Naive thymus-derived CD4-positive, alpha-beta T cell (primary cell): Measurements from ENCODE around the gene CDK4. TPM values are rescaled to one million over a fixed set of nuclear protein-coding genes. Genes with fewer than 3 reads are reported as not detected.

Experiments
- ATAC-seq: fragments of 150-1000 bp; cut with Tn5 transposase; 2 replicates; pipeline ENCODE4 v1.10.0; 2021; ENCODE audit warnings: mild to moderate bottlenecking, moderate library complexity
- CTCF ChIA-PET: fragments of 350-600 bp; sonication (Branson Sonifier 250); formaldehyde crosslinking; loops from one replicate; lab custom pipeline; 2021; ENCODE audit warnings: antibody characterized with exemption; lab: Charles Lee
- POLR2A ChIA-PET: fragments of 350-600 bp; sonication (Branson Sonifier 250); formaldehyde crosslinking; loops from one replicate; lab custom pipeline; 2021; ENCODE audit warnings: antibody characterized with exemption, inconsistent platforms; lab: Charles Lee
- DNase-seq, 9 donors: peaks; one replicate each; pipeline versions ENCODE4 v3.0.0 to v3.0.0-alpha.2; 2020 to 2022; ENCODE audit warnings: mixed read lengths in 1 of 9
- H3K27ac ChIP-seq: one replicate; pipeline ENCODE4 v1.7.0; 2013; ENCODE audit warnings: mild to moderate bottlenecking, low read depth, low read length, moderate library complexity
- H3K27me3 ChIP-seq, 2 donors: one replicate each; pipeline ENCODE4 v1.7.0; 2013; ENCODE audit warnings: low read length in 2 of 2, mild to moderate bottlenecking in 2 of 2, moderate library complexity in 2 of 2; ENCODE audit not compliant: control insufficient read depth in 2 of 2, insufficient read depth in 2 of 2
- H3K36me3 ChIP-seq, 3 experiments: 1 replicate in 2 of 3; 2 replicates in 1 of 3; pipeline ENCODE4 v1.7.0; 2013; ENCODE audit warnings: low read length in 3 of 3, mild to moderate bottlenecking in 3 of 3, moderate library complexity in 1 of 3; ENCODE audit not compliant: insufficient read depth in 3 of 3, control insufficient read depth in 2 of 3
- H3K4me1 ChIP-seq, 2 donors: one replicate each; pipeline ENCODE4 v1.7.0; 2013; ENCODE audit warnings: low read length in 2 of 2, mild to moderate bottlenecking in 2 of 2, moderate library complexity in 1 of 2; ENCODE audit not compliant: control insufficient read depth in 2 of 2, insufficient read depth in 2 of 2
- H3K4me3 ChIP-seq: 2 replicates; pipeline ENCODE4 v1.7.0; 2013; ENCODE audit warnings: mild to moderate bottlenecking, low read length
- H3K9me3 ChIP-seq, 3 experiments: 1 replicate in 2 of 3; 2 replicates in 1 of 3; pipeline ENCODE4 v1.7.0; 2013; ENCODE audit warnings: low read length in 3 of 3; ENCODE audit not compliant: control insufficient read depth in 2 of 3
- H3K27ac Mint-ChIP-seq, 9 donors: one replicate each; pipeline ENCODE4 v1.8.0; 2020 to 2022; ENCODE audit warnings: mixed read lengths in 9 of 9, mild to moderate bottlenecking in 8 of 9, moderate library complexity in 5 of 9, inconsistent platforms in 2 of 9
- H3K27me3 Mint-ChIP-seq, 5 donors: one replicate each; pipeline ENCODE4 v1.8.0; 2021 to 2022; ENCODE audit warnings: mixed read lengths in 5 of 5, mild to moderate bottlenecking in 1 of 5
- H3K36me3 Mint-ChIP-seq, 5 donors: one replicate each; pipeline ENCODE4 v1.8.0; 2020 to 2022; ENCODE audit warnings: mixed read lengths in 5 of 5, mild to moderate bottlenecking in 3 of 5, inconsistent platforms in 1 of 5
- H3K4me1 Mint-ChIP-seq, 7 donors: one replicate each; pipeline ENCODE4 v1.8.0; 2020 to 2022; ENCODE audit warnings: mixed read lengths in 7 of 7, mild to moderate bottlenecking in 3 of 7, inconsistent platforms in 1 of 7
- H3K4me3 Mint-ChIP-seq, 10 donors: one replicate each; pipeline ENCODE4 v1.8.0; 2020 to 2022; ENCODE audit warnings: mild to moderate bottlenecking in 10 of 10, mixed read lengths in 10 of 10, moderate library complexity in 6 of 10, inconsistent platforms in 2 of 10
- H3K9me3 Mint-ChIP-seq, 11 donors: one replicate each; pipeline ENCODE4 v1.8.0; 2020 to 2022; ENCODE audit warnings: mixed read lengths in 11 of 11, mild to moderate bottlenecking in 4 of 11, inconsistent platforms in 1 of 11, moderate library complexity in 1 of 11
- intact Hi-C, 2 donors: fragments of 100-400 bp; cut with micrococcal nuclease; formaldehyde crosslinking; loops; one replicate each; pipeline ENCODE4 v1.15.1; 2023
- polyA plus RNA-seq, 2 donors: library from polyadenylated mRNA; unstranded; fragments of 300-500 nt; fragmentation: Illumina TruSeq; gene quantifications; one replicate each; pipeline ENCODE4 v1.2.3, GENCODE V29; 2021
- total RNA-seq, 6 experiments: library from RNA in 5 of 6; stranded (reverse) in 5 of 6; gene quantifications; 1 replicate in 5 of 6; 2 replicates in 1 of 6; pipeline ENCODE4 v1.2.3 and lab custom pipeline; 2021 to 2026

CDK4 gene
- total and polyA plus RNA-seq, 7 experiments from 2014 or later, result 23.8 to 108 (median 49.5) TPM

- H3K36me3 ChIP-seq, result peaks cover 0 to 22% (median 5%) of the 10 kb centered on the region in 3 experiments
- Mint-ChIP-seq H3K27ac (peak overlapping the region in 2 of 9 donors; percentile 43 to 65), H3K27me3 (no peaks in the 10 kb centered on the region), H3K4me1 (peaks cover 39 to 73% (median 63%) of the 10 kb centered on the region in 7 donors), H3K36me3 (peaks cover 3 to 25% (median 4%) of the 10 kb centered on the region in 5 donors), H3K9me3 (no peaks in the 10 kb centered on the region), H3K4me3 (no peak overlapping the region)
- DNase-seq, result no peak
- H3K4me1 ChIP-seq, result peaks cover 25 to 36% of the 10 kb centered on the region in 2 donors
- no peaks in the 10 kb centered on the region for H3K27me3 ChIP-seq
- ChIA-PET CTCF (interaction anchor here (0.6 to 0.7 kb wide), 2 partner anchors 162 to 289 kb away, joined by 3 to 4 read pairs; partner anchors contain the start of gene GLI1), POLR2A (no interaction called here)
- ATAC-seq, result no peak
- intact Hi-C loops, result loop anchor here in 1 of 2 donors (10.0 kb wide), 1 partner anchor 1414 kb away; the partner anchor contains the start of genes IL23A and PAN2
- no peak overlapping the region for H3K27ac ChIP-seq
- no peak overlapping the region for H3K4me3 ChIP-seq
- H3K9me3 ChIP-seq, result no peaks in the 10 kb centered on the region
Observed at GRCh38 chr12:57749061-57749460, 3.0 kb downstream of the CDK4 start.

DNA sequence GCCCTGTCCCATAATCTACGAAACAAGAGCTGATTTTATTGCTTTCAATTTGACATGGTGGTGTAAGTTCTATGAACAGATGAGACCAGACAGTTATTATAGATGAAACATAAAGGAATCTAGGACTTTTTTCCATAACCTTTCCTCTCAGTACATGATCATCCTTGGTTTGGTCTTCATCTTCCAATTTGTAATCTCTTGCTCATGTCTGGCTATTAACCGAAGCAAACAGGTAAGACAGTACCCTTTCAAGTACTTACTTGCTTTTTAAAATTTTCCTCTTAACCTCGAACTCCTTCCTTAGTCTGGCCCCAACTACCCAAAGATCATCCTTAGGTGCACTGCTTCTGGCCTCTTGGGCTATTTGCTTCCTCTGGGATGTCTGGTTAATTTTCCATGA lies 6.1 kb downstream of the CDK4 start:
- Histone ChIP-seq H3K27me3 (no peaks in the 10 kb centered on the region), H3K27ac (peak overlapping the region; percentile 91), H3K9me3 (no peaks in the 10 kb centered on the region), H3K36me3 (peaks cover 0 to 22% (median 5%) of the 10 kb centered on the region in 3 experiments), H3K4me3 (peak overlapping the region; percentile 92), H3K4me1 (peaks cover 24 to 26% of the 10 kb centered on the region in 2 donors)
- ATAC-seq (no peak), DNase-seq (no peak)
- Mint-ChIP-seq H3K27me3 (no peaks in the 10 kb centered on the region), H3K4me3 (peak overlapping the region; percentile 82 to 100 (median 91)), H3K27ac (peak overlapping the region; percentile 88 to 97 (median 95)), H3K4me1 (peaks cover 30 to 62% (median 52%) of the 10 kb centered on the region in 7 donors), H3K9me3 (peaks cover 0 to 1% (median 0%) of the 10 kb centered on the region in 11 donors), H3K36me3 (peaks cover 3 to 18% (median 4%) of the 10 kb centered on the region in 5 donors)
- ChIA-PET CTCF (interaction anchor here (1.9 kb wide), 1 partner anchor 10 kb away, joined by 10 read pairs; no protein-coding TSS in a partner anchor), POLR2A (no interaction called here)
- intact Hi-C loops, result loop anchor here in 1 of 2 donors (10.0 kb wide), 1 partner anchor 1411 kb away; the partner anchor contains the start of genes IL23A and PAN2

DNA sequence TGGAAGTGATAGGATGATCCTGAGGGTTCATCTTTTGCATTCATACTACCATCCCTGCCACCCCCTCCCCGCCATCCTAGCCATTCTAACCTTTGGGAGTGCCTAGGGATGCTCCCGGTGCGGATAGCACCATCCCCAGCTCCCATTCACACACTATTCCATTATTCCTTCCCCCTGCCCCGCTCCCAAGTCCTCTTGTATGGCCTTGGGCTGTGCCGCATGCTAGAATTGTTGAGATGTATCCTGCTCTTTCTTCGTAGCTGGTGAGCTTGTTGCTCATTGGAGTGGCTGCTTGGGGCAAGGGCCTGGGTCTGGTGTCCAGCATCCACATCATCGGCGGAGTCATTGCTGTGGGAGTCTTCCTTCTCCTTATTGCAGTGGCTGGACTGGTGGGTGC lies 6.6 kb downstream of the CDK4 start:
- ATAC-seq (no peak), DNase-seq (no peak)
- Mint-ChIP-seq H3K9me3 (peaks cover 0 to 2% (median 0%) of the 10 kb centered on the region in 11 donors), H3K27me3 (no peaks in the 10 kb centered on the region), H3K36me3 (peaks cover 3 to 18% (median 4%) of the 10 kb centered on the region in 5 donors), H3K4me3 (peak overlapping the region; percentile 82 to 100 (median 91)), H3K4me1 (peaks cover 34 to 62% (median 52%) of the 10 kb centered on the region in 7 donors), H3K27ac (peak overlapping the region; percentile 88 to 97 (median 95))
- peaks cover 27 to 29% of the 10 kb centered on the region in 2 donors for H3K4me1 ChIP-seq
- no peaks in the 10 kb centered on the region for H3K27me3 ChIP-seq
- ChIA-PET POLR2A (interaction anchor here (1.1 to 2.2 kb wide), 4 partner anchors 9 to 213 kb away, joined by 3 to 12 read pairs (median 6); no protein-coding TSS in a partner anchor), CTCF (interaction anchor here (1.1 to 1.9 kb wide), 3 partner anchors 11 to 118 kb away, joined by 3 to 10 read pairs (median 4); partner anchors contain the start of genes EEF1AKMT3 and METTL1)
- no peaks in the 10 kb centered on the region for H3K9me3 ChIP-seq
- peak overlapping the region; percentile 91 for H3K27ac ChIP-seq
- intact Hi-C loops, result loop anchor here (2.0 to 10.0 kb wide), 3 partner anchors 101 to 1411 kb away; partner anchors contain the start of genes CTDSP2 (in 1 of the 2), IL23A (in 1 of the 2), PAN2 (in 1 of the 2) and R3HDM2 (in 1 of the 2)
- H3K4me3 ChIP-seq, result peak overlapping the region; percentile 92
- peaks cover 0 to 22% (median 5%) of the 10 kb centered on the region in 3 experiments for H3K36me3 ChIP-seq

- Histone ChIP-seq H3K4me1 (peaks cover 33 to 34% of the 10 kb centered on the region in 2 donors), H3K4me3 (peak within 1 kb of the TSS; percentile 92), H3K27ac (peak within 1 kb of the TSS; percentile 91), H3K9me3 (no peaks in the 10 kb centered on the region), H3K36me3 (peaks cover 0 to 23% (median 5%) of the 10 kb centered on the region in 3 experiments), H3K27me3 (no peaks in the 10 kb centered on the region)
- peak within 1 kb of the TSS; percentile 88 to 97 (median 95) for H3K27ac Mint-ChIP-seq
- peaks cover 35 to 64% (median 52%) of the 10 kb centered on the region in 7 donors for H3K4me1 Mint-ChIP-seq
- H3K36me3 Mint-ChIP-seq, result peaks cover 0 to 13% (median 4%) of the 10 kb centered on the region in 5 donors
- CTCF ChIA-PET, result interaction anchor here (1.1 to 1.9 kb wide), 3 partner anchors 12 to 117 kb away, joined by 3 to 10 read pairs (median 4); partner anchors contain the start of genes EEF1AKMT3 and METTL1
- peaks cover 0 to 2% (median 0%) of the 10 kb centered on the region in 11 donors for H3K9me3 Mint-ChIP-seq
- H3K4me3 Mint-ChIP-seq, result peak within 1 kb of the TSS; percentile 82 to 100 (median 91)
- intact Hi-C loops, result loop anchor here (1.0 to 10.0 kb wide), 9 partner anchors 7 to 1818 kb away; partner anchors contain the start of genes CDK4 (in 2 of the 2), RPL41 (in 2 of the 2), ZC3H10 (in 2 of the 2) and ARHGAP9 (in 1 of the 2)
- ATAC-seq (peak; percentile 89), DNase-seq (peak; percentile 70 to 97 (median 94))
- POLR2A ChIA-PET, result interaction anchor here (0.6 to 2.2 kb wide), 6 partner anchors 9 to 213 kb away, joined by 3 to 12 read pairs (median 4); no protein-coding TSS in a partner anchor
- H3K27me3 Mint-ChIP-seq, result no peaks in the 10 kb centered on the region
Observed at GRCh38 chr12:57744777-57745484, 7.2 kb downstream of the CDK4 start, which contains the start of gene TSPAN31. TSPAN31 (plus strand) TSS chr12:57745039; CDS start chr12:57745155, 116 bp downstream.

DNA sequence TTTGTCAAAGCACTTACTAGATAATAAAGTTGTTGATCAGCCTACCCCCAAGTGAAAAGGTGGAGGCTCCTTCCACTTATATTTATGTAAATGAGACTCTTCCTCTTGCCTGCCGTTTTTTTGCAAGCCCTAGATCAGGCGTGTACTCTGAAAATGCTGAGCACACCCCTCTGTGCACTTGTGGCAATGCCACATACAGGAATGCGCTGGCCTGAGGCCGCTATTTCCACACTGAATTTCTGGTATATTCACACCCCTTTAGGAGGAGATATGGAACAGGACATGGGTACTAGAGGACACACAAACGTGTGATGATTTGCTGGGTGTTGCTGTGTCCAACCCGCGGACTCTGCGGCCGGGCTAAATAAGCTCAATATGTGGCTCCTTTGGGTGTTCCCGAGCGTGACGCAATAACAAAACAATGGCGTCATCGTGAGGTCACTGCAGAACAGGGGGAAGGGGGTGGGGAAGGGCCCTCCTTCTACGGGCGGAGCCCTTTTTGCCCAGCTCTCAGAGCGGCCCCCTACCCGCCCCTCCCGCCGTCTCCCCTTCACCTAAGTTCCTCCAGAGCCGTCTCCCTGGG lies 7.8 kb downstream of the CDK4 start:
- H3K36me3 ChIP-seq, result peaks cover 0 to 26% (median 5%) of the 10 kb centered on the region in 3 experiments
- peak overlapping the region; percentile 88 to 97 (median 95) for H3K27ac Mint-ChIP-seq
- no peaks in the 10 kb centered on the region for H3K27me3 Mint-ChIP-seq
- ChIA-PET POLR2A (interaction anchor here (0.6 to 2.2 kb wide), 6 partner anchors 10 to 212 kb away, joined by 3 to 12 read pairs (median 4); no protein-coding TSS in a partner anchor), CTCF (interaction anchor here (1.1 to 1.9 kb wide), 3 partner anchors 12 to 117 kb away, joined by 3 to 10 read pairs (median 4); partner anchors contain the start of genes EEF1AKMT3 and METTL1)
- H3K4me1 Mint-ChIP-seq, result peaks cover 39 to 70% (median 58%) of the 10 kb centered on the region in 7 donors
- H3K9me3 Mint-ChIP-seq, result peaks cover 0 to 2% (median 0%) of the 10 kb centered on the region in 11 donors
- H3K4me1 ChIP-seq, result peaks cover 39 to 41% of the 10 kb centered on the region in 2 donors
- no peaks in the 10 kb centered on the region for H3K27me3 ChIP-seq
- H3K4me3 ChIP-seq, result peak overlapping the region; percentile 92
- no peaks in the 10 kb centered on the region for H3K9me3 ChIP-seq
- intact Hi-C loops, result loop anchor here (1.0 to 10.0 kb wide), 9 partner anchors 8 to 1817 kb away; partner anchors contain the start of genes CDK4 (in 2 of the 2), RPL41 (in 2 of the 2), ZC3H10 (in 2 of the 2) and ARHGAP9 (in 1 of the 2)
- ATAC-seq (peak; percentile 60), DNase-seq (peak in 4 of 9 donors; percentile 63 to 82 (median 73))
- H3K27ac ChIP-seq, result peak overlapping the region; percentile 91
- H3K4me3 Mint-ChIP-seq, result peak overlapping the region; percentile 82 to 100 (median 91)
- H3K36me3 Mint-ChIP-seq, result peaks cover 0 to 14% (median 4%) of the 10 kb centered on the region in 5 donors
